HepG2 (cell line): ENCODE measurements around the gene CYP2W1. TPM values are rescaled to one million over a fixed set of nuclear protein-coding genes. Genes with fewer than 3 reads are reported as not detected.
A peak's percentile ranks its signal among the peaks of the same experiment; 100 is the strongest.

Source experiments
- KLF9 ChIP-seq: IDR thresholded peaks from 2 replicates; pipeline ENCODE4 v1.6.1; 2016; ENCODE audit warnings: low read depth
- STAG1 ChIP-seq: sonication (generic); formaldehyde crosslinking; IDR thresholded peaks from 2 replicates; pipeline ENCODE4 v1.4.0; 2020; ENCODE audit warnings: missing genetic modification reagents
- ZNF251 ChIP-seq: sonication (generic); formaldehyde crosslinking; IDR thresholded peaks from 2 replicates; pipeline ENCODE4 v1.9.0; 2021; ENCODE audit warnings: mild to moderate bottlenecking, missing genetic modification reagents
- ZNF337 ChIP-seq: sonication (generic); formaldehyde crosslinking; IDR thresholded peaks from 2 replicates; pipeline ENCODE4 v1.5.1; 2020; ENCODE audit warnings: missing genetic modification reagents, low read depth, mild to moderate bottlenecking, borderline replicate concordance
- ZNF678 ChIP-seq: sonication (generic); formaldehyde crosslinking; IDR thresholded peaks from 2 replicates; pipeline ENCODE4 v1.4.0; 2020; ENCODE audit warnings: mild to moderate bottlenecking, missing genetic modification reagents
- ZNF713 ChIP-seq: sonication (generic); formaldehyde crosslinking; IDR thresholded peaks from 2 replicates; pipeline ENCODE4 v1.4.0; 2020; ENCODE audit warnings: mild to moderate bottlenecking, missing genetic modification reagents
- ZNF737 ChIP-seq: sonication (generic); formaldehyde crosslinking; IDR thresholded peaks from 2 replicates; pipeline ENCODE4 v1.5.0; 2020; ENCODE audit warnings: missing genetic modification reagents, mild to moderate bottlenecking, borderline replicate concordance
- polyA plus RNA-seq, 8 experiments: library from polyadenylated mRNA; depleted of rRNA in 3 of 8; stranded (reverse) in 7 of 8; unstranded in 1 of 8; fragments of >200 nt; fragmentation: Illumina TruSeq in 4 of 8; extraction: Trizol in 4 of 8; gene quantifications; 2 replicates each; pipeline versions ENCODE4 v1.2.1 to v1.2.3, GENCODE V29; 2011 to 2016; ENCODE audit warnings: low read depth in 4 of 8, missing spikeins in 1 of 8, mixed read lengths in 1 of 8; ENCODE audit not compliant: insufficient read depth in 1 of 8
- total RNA-seq, 5 experiments: library from RNA; depleted of rRNA; stranded (reverse); fragments of >200 nt; fragmentation: Illumina TruSeq; extraction: Trizol; gene quantifications; 2 replicates each; pipeline ENCODE4 v1.2.3, GENCODE V29; 2016; ENCODE audit warnings: low read depth in 1 of 5
- TF ChIP-seq, protein P1 (sequence below), 2 experiments: sonication (generic) in 1 of 2; formaldehyde crosslinking in 1 of 2; IDR thresholded peaks; 2 replicates each; pipeline versions ENCODE4 v1.6.1 to v1.9.0; 2014 to 2022; ENCODE audit warnings: antibody characterized with exemption in 1 of 2, borderline replicate concordance in 1 of 2, inconsistent platforms in 1 of 2, low read depth in 1 of 2, missing genetic modification reagents in 1 of 2
- TF ChIP-seq, protein P2 (sequence below): sonication (generic); formaldehyde crosslinking; IDR thresholded peaks from 2 replicates; pipeline ENCODE4 v1.8.1; 2023; ENCODE audit warnings: mild to moderate bottlenecking, missing genetic modification reagents, borderline replicate concordance
- TF ChIP-seq, protein P3 (sequence below): sonication (generic); formaldehyde crosslinking; conservative IDR thresholded peaks from 2 replicates; pipeline ENCODE4 v1.4.0; 2020; ENCODE audit warnings: missing genetic modification reagents
- TF ChIP-seq, protein P4 (sequence below): sonication (generic); formaldehyde crosslinking; IDR thresholded peaks from 2 replicates; pipeline ENCODE4 v1.4.0; 2020; ENCODE audit warnings: mild to moderate bottlenecking, missing genetic modification reagents, borderline replicate concordance
- TF ChIP-seq, protein P5 (sequence below): sonication (generic); formaldehyde crosslinking; conservative IDR thresholded peaks from 2 replicates; pipeline ENCODE4 v1.8.1; 2023; ENCODE audit warnings: missing genetic modification reagents
- TF ChIP-seq, protein P6 (sequence below): fragments of 450-650 bp; IDR thresholded peaks from 2 replicates; pipeline ENCODE4 v1.6.1; 2017

The CYP2W1 gene
- total and polyA plus RNA-seq, 2 of the 13 experiments (the other 11 are each of a cell fraction or from before 2014, with no cell fraction given) = 19.5 to 31.7 TPM

DNA sequence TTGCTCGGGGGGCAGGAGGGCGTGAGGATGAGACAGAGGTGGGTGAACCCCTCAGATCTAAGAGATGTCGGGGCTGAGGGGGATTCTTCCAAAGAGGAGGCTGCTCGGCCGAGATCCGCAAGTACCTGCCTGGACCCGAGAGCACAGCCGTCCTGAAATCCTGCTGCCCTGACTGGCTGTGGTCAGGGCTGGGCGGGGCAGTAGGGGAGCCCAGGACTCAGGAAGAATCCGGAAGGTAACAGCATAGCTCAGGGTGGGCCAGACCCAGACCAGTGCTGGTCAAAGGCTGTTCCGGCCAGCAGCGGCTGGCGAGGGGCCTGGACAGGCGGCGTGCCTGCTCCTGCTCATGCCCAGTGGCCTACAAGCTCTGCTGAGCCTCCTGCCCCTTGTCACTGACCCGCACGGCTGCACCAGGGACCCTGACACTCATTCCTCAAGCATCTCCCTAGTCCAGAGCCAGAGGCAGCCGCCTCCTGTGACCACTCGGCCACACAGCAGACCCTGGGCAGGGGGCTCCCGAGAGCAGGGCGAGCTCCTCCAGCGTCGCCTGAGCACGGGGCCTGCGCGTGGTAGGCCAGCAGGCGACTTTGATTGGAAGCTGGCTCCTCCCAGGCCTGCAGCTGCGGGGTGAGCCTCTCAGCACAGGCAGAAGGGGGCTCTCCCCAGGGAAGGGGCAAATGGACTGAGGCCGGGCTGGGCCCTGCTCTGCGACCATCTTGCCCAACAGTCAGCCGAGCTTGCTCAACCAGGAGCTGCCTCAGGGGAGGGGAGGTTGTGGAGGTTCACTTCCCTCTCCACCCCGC, 25.4 kb upstream of the CYP2W1 start (continued):
- TF ChIP-seq, protein P1, sequence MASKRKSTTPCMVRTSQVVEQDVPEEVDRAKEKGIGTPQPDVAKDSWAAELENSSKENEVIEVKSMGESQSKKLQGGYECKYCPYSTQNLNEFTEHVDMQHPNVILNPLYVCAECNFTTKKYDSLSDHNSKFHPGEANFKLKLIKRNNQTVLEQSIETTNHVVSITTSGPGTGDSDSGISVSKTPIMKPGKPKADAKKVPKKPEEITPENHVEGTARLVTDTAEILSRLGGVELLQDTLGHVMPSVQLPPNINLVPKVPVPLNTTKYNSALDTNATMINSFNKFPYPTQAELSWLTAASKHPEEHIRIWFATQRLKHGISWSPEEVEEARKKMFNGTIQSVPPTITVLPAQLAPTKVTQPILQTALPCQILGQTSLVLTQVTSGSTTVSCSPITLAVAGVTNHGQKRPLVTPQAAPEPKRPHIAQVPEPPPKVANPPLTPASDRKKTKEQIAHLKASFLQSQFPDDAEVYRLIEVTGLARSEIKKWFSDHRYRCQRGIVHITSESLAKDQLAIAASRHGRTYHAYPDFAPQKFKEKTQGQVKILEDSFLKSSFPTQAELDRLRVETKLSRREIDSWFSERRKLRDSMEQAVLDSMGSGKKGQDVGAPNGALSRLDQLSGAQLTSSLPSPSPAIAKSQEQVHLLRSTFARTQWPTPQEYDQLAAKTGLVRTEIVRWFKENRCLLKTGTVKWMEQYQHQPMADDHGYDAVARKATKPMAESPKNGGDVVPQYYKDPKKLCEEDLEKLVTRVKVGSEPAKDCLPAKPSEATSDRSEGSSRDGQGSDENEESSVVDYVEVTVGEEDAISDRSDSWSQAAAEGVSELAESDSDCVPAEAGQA (IDR thresholded peaks at IDR 0.05; ENCODE audit: low read depth) = peak; percentile 29; the same call in 1 of the 2 replicates
- TF ChIP-seq, protein P1 (CRISPR knock-in tag; IDR thresholded peaks at IDR 0.05; ENCODE audit: borderline replicate concordance) = no peak
- TF ChIP-seq, protein P2, sequence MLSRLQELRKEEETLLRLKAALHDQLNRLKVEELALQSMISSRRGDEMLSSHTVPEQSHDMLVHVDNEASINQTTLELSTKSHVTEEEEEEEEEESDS (CRISPR knock-in tag) = peak; percentile 86; the same call in 1 of the 2 replicates
- TF ChIP-seq STAG1 (CRISPR knock-in tag) (peak; percentile 36; the same call in 1 of the 2 replicates), ZNF251 (CRISPR knock-in tag) (0 out of 2 replicates have a peak, but pooled peaks have one; percentile 29), KLF9 (CRISPR knock-in tag) (peak; percentile 27; the same call in 1 of the 2 replicates), ZNF737 (CRISPR knock-in tag) (no peak), ZNF713 (no peak), ZNF337 (CRISPR knock-in tag) (peak; percentile 82; the same call in 1 of the 2 replicates), ZNF678 (CRISPR knock-in tag) (no peak)
- TF ChIP-seq, protein P3, sequence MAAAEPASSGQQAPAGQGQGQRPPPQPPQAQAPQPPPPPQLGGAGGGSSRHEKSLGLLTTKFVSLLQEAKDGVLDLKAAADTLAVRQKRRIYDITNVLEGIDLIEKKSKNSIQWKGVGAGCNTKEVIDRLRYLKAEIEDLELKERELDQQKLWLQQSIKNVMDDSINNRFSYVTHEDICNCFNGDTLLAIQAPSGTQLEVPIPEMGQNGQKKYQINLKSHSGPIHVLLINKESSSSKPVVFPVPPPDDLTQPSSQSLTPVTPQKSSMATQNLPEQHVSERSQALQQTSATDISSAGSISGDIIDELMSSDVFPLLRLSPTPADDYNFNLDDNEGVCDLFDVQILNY (CRISPR knock-in tag) = peak; percentile 13; the same call in 1 of the 2 replicates
- TF ChIP-seq, protein P4, sequence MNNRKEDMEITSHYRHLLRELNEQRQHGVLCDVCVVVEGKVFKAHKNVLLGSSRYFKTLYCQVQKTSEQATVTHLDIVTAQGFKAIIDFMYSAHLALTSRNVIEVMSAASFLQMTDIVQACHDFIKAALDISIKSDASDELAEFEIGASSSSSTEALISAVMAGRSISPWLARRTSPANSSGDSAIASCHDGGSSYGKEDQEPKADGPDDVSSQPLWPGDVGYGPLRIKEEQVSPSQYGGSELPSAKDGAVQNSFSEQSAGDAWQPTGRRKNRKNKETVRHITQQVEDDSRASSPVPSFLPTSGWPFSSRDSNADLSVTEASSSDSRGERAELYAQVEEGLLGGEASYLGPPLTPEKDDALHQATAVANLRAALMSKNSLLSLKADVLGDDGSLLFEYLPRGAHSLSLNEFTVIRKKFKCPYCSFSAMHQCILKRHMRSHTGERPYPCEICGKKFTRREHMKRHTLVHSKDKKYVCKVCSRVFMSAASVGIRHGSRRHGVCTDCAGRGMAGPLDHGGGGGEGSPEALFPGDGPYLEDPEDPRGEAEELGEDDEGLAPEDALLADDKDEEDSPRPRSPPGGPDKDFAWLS (CRISPR knock-in tag) = 0 out of 2 replicates have a peak, but pooled peaks have one; percentile 45
- TF ChIP-seq, protein P5, sequence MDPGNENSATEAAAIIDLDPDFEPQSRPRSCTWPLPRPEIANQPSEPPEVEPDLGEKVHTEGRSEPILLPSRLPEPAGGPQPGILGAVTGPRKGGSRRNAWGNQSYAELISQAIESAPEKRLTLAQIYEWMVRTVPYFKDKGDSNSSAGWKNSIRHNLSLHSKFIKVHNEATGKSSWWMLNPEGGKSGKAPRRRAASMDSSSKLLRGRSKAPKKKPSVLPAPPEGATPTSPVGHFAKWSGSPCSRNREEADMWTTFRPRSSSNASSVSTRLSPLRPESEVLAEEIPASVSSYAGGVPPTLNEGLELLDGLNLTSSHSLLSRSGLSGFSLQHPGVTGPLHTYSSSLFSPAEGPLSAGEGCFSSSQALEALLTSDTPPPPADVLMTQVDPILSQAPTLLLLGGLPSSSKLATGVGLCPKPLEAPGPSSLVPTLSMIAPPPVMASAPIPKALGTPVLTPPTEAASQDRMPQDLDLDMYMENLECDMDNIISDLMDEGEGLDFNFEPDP (CRISPR knock-in tag) = no peak
- TF ChIP-seq, protein P6, sequence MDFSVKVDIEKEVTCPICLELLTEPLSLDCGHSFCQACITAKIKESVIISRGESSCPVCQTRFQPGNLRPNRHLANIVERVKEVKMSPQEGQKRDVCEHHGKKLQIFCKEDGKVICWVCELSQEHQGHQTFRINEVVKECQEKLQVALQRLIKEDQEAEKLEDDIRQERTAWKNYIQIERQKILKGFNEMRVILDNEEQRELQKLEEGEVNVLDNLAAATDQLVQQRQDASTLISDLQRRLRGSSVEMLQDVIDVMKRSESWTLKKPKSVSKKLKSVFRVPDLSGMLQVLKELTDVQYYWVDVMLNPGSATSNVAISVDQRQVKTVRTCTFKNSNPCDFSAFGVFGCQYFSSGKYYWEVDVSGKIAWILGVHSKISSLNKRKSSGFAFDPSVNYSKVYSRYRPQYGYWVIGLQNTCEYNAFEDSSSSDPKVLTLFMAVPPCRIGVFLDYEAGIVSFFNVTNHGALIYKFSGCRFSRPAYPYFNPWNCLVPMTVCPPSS = no peak
